ENCODE data around the gene MRPS15. TPM values are rescaled to one million over a fixed set of nuclear protein-coding genes. Genes with fewer than 3 reads are reported as not detected.
"Not testable (repeated sequence)": the region's sequence is repeated elsewhere in the genome, so short reads cannot be mapped to it uniquely, and the experiment has no call there.

The MRPS15 gene
- total RNA-seq, 4 donors from 2014 or later: 45.6 to 85.9 (median 56.3) TPM

DNA sequence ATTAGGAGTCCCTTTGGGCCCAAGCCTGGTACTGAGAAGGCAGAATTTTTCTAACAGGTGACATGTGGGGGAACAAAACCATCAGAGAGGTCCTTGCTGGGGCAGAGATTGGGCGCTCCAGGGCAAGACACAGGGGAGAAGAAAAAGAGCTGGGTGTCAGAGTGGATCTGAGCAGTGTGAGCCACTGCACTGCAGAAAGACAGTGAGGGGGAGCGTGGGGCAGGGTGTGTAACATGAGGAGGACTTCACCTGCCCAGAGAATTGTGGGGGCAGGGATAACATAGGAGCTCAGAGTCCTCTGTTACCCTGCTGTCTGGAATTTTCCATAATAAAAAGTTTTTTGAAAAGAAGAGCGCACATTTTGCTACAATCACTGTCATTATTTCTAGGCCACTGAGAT is 44.1 kb upstream of the MRPS15 start:
- Histone ChIP-seq H3K27ac (no peak overlapping the region), H3K9me3 (no peaks in the 10 kb centered on the region), H3K36me3 (no peaks in the 10 kb centered on the region), H3K4me1 (no peaks in the 10 kb centered on the region), H3K27me3 (no peaks in the 10 kb centered on the region), H3K4me3 (replicated peaks in 1 of 3) (no peak overlapping the region)
- TF ChIP-seq POLR2A (IDR thresholded peaks at IDR 0.05): no peak
- TF ChIP-seq, protein P1, sequence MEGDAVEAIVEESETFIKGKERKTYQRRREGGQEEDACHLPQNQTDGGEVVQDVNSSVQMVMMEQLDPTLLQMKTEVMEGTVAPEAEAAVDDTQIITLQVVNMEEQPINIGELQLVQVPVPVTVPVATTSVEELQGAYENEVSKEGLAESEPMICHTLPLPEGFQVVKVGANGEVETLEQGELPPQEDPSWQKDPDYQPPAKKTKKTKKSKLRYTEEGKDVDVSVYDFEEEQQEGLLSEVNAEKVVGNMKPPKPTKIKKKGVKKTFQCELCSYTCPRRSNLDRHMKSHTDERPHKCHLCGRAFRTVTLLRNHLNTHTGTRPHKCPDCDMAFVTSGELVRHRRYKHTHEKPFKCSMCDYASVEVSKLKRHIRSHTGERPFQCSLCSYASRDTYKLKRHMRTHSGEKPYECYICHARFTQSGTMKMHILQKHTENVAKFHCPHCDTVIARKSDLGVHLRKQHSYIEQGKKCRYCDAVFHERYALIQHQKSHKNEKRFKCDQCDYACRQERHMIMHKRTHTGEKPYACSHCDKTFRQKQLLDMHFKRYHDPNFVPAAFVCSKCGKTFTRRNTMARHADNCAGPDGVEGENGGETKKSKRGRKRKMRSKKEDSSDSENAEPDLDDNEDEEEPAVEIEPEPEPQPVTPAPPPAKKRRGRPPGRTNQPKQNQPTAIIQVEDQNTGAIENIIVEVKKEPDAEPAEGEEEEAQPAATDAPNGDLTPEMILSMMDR (IDR thresholded peaks at IDR 0.05): no peak
- WGBS, 2 donors: 82 to 85% methylated on average over 3 of the region's 3 CpGs
- no peak for DNase-seq
- intact Hi-C loops (cut with DNase I): no loop called here

DNA sequence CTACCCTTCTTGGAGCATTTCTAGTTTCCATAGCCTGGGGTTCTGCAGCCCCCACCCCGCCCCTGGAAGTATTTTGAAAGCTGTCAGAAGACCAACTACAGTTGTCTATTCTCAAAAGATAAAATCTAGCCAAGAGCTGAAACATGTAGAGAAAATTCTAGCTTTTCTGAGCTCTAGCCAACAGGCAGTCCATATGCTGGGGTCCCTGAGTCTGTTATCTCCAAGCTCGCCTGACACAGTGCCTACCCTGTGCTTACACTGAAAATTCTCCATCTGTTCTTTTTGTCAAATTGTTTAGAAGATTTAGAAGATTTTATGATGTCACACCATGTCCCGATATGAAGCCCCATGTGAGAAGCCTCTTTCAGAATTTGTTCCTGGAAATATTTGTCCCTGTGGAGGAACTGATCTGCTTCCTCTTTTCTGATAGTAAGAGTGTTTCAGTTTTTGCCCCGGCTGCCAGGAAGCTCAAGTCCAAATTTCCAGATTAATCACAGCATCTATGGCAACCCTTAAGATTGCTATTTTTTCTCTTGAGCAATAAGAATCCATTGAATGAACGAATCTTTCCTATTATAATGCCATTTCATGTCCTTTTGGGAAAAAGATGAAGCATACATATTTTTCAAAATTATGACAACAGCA is 42.2 kb upstream of the MRPS15 start:
- H3K27ac ChIP-seq: no peak overlapping the region
- H3K27me3 ChIP-seq: no peaks in the 10 kb centered on the region
- no peak for DNase-seq
- intact Hi-C loops (cut with DNase I): no loop called here
- no peaks in the 10 kb centered on the region for H3K4me1 ChIP-seq
- H3K9me3 ChIP-seq: no peaks in the 10 kb centered on the region
- no peak overlapping the region for H3K4me3 ChIP-seq (replicated peaks in 1 of 3)
- 72% methylated on average over 5 of the region's 5 CpGs for WGBS, 2 donors
- no peak for TF ChIP-seq POLR2A (IDR thresholded peaks at IDR 0.05)
- TF ChIP-seq, protein P1 (IDR thresholded peaks at IDR 0.05): no peak
- H3K36me3 ChIP-seq: no peaks in the 10 kb centered on the region

DNA sequence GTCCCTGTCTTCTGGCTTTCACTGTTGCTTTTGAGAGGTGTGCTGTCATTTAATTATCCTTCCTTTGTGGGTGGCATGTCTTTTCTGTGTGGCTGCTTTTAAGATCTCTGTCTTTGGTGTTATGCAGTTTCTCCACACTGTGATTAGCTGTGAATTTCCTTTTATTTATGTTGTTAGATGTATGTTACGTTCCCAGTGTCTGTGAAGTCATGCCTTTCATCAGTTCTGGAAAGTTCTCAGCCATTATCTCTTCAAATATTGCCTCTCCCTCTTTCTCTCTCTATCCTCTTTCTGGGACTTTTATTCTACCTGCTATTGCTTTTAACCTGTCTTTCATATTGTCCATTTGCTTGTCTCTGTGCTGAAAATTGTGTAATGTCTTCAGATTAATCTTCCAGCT is 39.5 kb upstream of the MRPS15 start:
- Histone ChIP-seq H3K27ac (no peak overlapping the region), H3K4me1 (no peaks in the 10 kb centered on the region), H3K9me3 (no peaks in the 10 kb centered on the region), H3K4me3 (replicated peaks in 1 of 3) (no peak overlapping the region), H3K27me3 (no peaks in the 10 kb centered on the region), H3K36me3 (no peaks in the 10 kb centered on the region)
- WGBS, 2 donors: 67 to 72% methylated on average over 1 of the region's 1 CpG
- no peak for DNase-seq
- intact Hi-C loops (cut with DNase I): no loop called here
- TF ChIP-seq, protein P1 (IDR thresholded peaks at IDR 0.05): no peak
- TF ChIP-seq POLR2A (IDR thresholded peaks at IDR 0.05): no peak

DNA sequence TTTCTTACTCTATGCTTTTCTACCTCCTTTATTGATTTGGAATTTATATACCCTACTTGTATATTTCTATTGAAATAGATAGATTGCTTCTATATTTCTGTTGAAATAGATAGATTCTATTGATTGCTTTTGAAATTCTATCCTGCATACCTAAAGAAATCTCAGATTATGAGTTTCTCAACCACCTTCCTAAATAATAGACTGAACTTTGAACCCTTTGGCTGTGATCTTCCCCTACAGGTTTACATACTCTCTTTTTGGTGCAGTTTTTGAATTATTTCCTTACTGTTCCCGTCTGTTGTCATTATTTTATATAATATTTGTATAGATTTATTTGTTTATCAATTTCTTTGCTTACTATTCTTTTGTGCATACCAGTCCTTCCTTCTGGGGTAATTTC is 39.0 kb upstream of the MRPS15 start:
- Histone ChIP-seq H3K4me1 (no peaks in the 10 kb centered on the region), H3K27me3 (no peaks in the 10 kb centered on the region), H3K27ac (no peak overlapping the region), H3K4me3 (replicated peaks in 1 of 3) (no peak overlapping the region), H3K9me3 (no peaks in the 10 kb centered on the region), H3K36me3 (no peaks in the 10 kb centered on the region)
- intact Hi-C loops (cut with DNase I): no loop called here
- DNase-seq: no peak
- TF ChIP-seq POLR2A (IDR thresholded peaks at IDR 0.05): no peak
- TF ChIP-seq, protein P1 (IDR thresholded peaks at IDR 0.05): no peak
- WGBS, 2 donors: 81 to 84% methylated on average over 1 of the region's 1 CpG

DNA sequence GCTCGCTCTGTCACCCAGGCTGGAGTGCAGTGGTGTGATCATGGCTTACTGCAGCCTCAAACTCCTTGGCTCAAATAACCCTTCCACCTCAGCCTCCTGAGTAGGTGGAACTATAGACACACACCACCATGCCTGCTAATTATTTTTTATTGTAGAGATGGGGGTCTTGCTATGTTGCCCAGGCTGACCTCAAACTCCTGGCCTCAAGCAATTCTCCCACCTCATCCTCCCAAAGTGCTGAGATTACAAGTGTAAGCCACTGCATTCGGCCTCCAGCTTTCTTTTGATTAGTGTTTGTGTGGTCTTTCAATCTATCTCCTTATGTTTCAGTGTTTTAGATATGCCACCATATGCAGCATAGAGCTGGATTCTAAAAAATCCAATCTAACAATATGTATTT is 38.4 kb upstream of the MRPS15 start:
- Histone ChIP-seq H3K27ac (no peak overlapping the region), H3K9me3 (no peaks in the 10 kb centered on the region), H3K27me3 (no peaks in the 10 kb centered on the region), H3K4me1 (no peaks in the 10 kb centered on the region), H3K36me3 (no peaks in the 10 kb centered on the region), H3K4me3 (replicated peaks in 1 of 3) (no peak overlapping the region)
- no peak for TF ChIP-seq POLR2A (IDR thresholded peaks at IDR 0.05)
- TF ChIP-seq, protein P1 (IDR thresholded peaks at IDR 0.05): no peak
- intact Hi-C loops (cut with DNase I): no loop called here
- no peak for DNase-seq
- 77 to 89% methylated on average over 2 of the region's 2 CpGs for WGBS, 2 donors

DNA sequence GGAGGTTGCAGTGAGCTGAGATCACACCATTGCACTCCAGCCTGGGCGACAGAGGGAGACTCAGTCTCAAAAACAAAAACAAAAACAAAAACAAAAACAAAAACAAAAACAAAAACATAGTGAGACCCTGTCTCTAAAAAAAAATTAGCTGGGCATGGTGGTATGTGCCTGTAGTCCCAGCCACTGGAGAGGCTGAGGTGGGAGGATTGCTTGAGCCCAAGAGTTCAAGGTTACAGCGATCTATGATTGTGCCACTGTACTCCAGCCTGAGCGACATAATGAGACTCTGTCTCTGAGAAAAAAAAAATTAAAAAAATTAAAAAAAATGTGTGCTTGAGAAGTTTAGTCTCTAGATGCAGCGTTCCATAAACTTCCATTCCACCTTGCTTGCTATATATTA is 37.7 kb upstream of the MRPS15 start:
- H3K4me1 ChIP-seq; intact Hi-C loops (cut with DNase I); H3K9me3 ChIP-seq; DNase-seq; H3K4me3 ChIP-seq (replicated peaks in 1 of 3); H3K36me3 ChIP-seq; H3K27me3 ChIP-seq; H3K27ac ChIP-seq: not testable (repeated sequence)
- 86 to 91% methylated on average over 4 of the region's 4 CpGs for WGBS, 2 donors
